Hair follicle dermal papilla cell (primary cell): ENCODE measurements around the gene TM7SF3. TPM values are rescaled to one million over a fixed set of nuclear protein-coding genes. Genes with fewer than 3 reads are reported as not detected.

Experiments
- total RNA-seq: library from RNA; depleted of rRNA; stranded (reverse); fragments of >200 nt; gene quantifications from 2 replicates; pipeline ENCODE4 v1.2.3, GENCODE V29; 2012

TM7SF3 gene, protein sequence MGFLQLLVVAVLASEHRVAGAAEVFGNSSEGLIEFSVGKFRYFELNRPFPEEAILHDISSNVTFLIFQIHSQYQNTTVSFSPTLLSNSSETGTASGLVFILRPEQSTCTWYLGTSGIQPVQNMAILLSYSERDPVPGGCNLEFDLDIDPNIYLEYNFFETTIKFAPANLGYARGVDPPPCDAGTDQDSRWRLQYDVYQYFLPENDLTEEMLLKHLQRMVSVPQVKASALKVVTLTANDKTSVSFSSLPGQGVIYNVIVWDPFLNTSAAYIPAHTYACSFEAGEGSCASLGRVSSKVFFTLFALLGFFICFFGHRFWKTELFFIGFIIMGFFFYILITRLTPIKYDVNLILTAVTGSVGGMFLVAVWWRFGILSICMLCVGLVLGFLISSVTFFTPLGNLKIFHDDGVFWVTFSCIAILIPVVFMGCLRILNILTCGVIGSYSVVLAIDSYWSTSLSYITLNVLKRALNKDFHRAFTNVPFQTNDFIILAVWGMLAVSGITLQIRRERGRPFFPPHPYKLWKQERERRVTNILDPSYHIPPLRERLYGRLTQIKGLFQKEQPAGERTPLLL
- total RNA-seq: 50.8 and 51.2 TPM in 2 replicates

GRCh38 chr12:27014085-27014858 lies at the start of gene TM7SF3:
Gene TM7SF3 (minus strand): TSS chr12:27014384. CDS start chr12:27014168, 216 bp downstream.

GRCh38 chr12:26937863-26938700 lies 76.1 kb downstream of the TM7SF3 start, which contains the start of the genes FGFR1OP2 and INTS13:
Gene FGFR1OP2 (plus strand): TSS chr12:26938470. CDS start chr12:26954159, 15,689 bp downstream.
Gene INTS13 (minus strand): TSS chr12:26937981. CDS start chr12:26936803, 1,178 bp downstream.

Other genes starting within 250 kb of the TM7SF3 start
- gene ITPR2, start 181.2 kb downstream of the TM7SF3 start, total RNA-seq: 20.9 and 23.4 TPM in 2 replicates
- 21.6 and 26.9 TPM in 2 replicates for gene INTS13, start 76.4 kb downstream of the TM7SF3 start, total RNA-seq
- gene FGFR1OP2, start 75.9 kb downstream of the TM7SF3 start, total RNA-seq: 28.8 and 35.2 TPM in 2 replicates
- 48.5 and 57.3 TPM in 2 replicates for gene MED21, start 8.2 kb upstream of the TM7SF3 start, total RNA-seq
- gene C12orf71, start 68.2 kb upstream of the TM7SF3 start, total RNA-seq: not detected in 2 replicates
- 13.8 and 17.2 TPM in 2 replicates for gene STK38L, start 229.9 kb upstream of the TM7SF3 start, total RNA-seq